DOHH2 (cell line): Measurements from ENCODE around the gene GRK1.

Experiments
- CTCF ChIP-seq: fragments of 200-600 bp; sonication (generic); IDR thresholded peaks from one replicate; pipeline ENCODE4 v1.5.1; 2014; ENCODE audit warnings: antibody characterized with exemption, mild to moderate bottlenecking, low read depth, low read length; ENCODE audit not compliant: poor library complexity, severe bottlenecking
- EZH2phosphoT487 ChIP-seq: fragments of 200-600 bp; sonication (generic); IDR thresholded peaks from 2 replicates; pipeline ENCODE4 v1.6.1; 2017; ENCODE audit warnings: borderline replicate concordance, mild to moderate bottlenecking, antibody characterized with exemption, low read length, moderate library complexity, mixed read lengths

DNA sequence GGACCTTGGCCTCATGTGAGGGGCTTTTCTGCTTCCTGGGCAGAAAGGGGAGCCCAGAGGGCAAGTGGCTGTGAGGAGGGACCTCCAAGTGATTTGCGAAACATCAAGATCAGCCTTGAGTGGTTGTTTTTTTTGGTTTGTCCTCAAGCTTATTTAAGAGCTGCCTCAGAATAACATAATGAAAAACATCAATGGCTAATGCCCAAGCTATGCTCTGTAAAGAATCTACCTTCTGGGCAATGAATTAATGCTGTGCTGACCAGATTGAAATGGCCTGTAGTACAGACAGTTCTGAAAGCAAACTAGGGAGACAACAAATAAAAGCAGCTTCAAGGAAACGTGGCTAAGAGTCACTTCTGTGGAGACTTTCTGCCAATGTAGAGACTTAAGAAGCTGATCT lies 100.3 kb downstream of the GRK1 start:
- TF ChIP-seq CTCF (no peak), EZH2phosphoT487 (no peak)
